PC-9 (cell line): ENCODE measurements around the gene PITRM1. TPM values are rescaled to one million over a fixed set of nuclear protein-coding genes. Genes with fewer than 3 reads are reported as not detected.
"Not testable (repeated sequence)": the region's sequence is repeated elsewhere in the genome, so short reads cannot be mapped to it uniquely, and the experiment has no call there.

ENCODE experiments used
- BruUV-seq: library from RNA; stranded (reverse); fragments of 400-500 nt; replicated peaks from 2 replicates; lab custom pipeline; 2021; lab: Mats Ljungman, UMichigan
- CTCF ChIA-PET: fragments of 300-600 bp; sonication (Branson Sonifier 250); formaldehyde crosslinking; loops from one replicate; lab custom pipeline; 2022; ENCODE audit warnings: antibody characterized with exemption; lab: Charles Lee
- POLR2A ChIA-PET: fragments of 300-600 bp; sonication (Branson Sonifier 250); formaldehyde crosslinking; loops from one replicate; lab custom pipeline; 2022; ENCODE audit warnings: antibody characterized with exemption; ENCODE audit not compliant: unreplicated experiment; lab: Charles Lee
- DNase-seq, 2 experiments: peaks; one replicate each; pipeline versions ENCODE4 v3.0.0 to v3.0.0-alpha.2; 2015 to 2022; ENCODE audit warnings: mixed read lengths in 1 of 2
- H2AFZ ChIP-seq: fragments of 200-600 bp; sonication (generic); 2 replicates; pipeline ENCODE4 v1.8.1; 2017; ENCODE audit warnings: antibody characterized with exemption
- H3F3A ChIP-seq: fragments of 200-600 bp; sonication (generic); 2 replicates; pipeline ENCODE4 v1.8.1; 2017; ENCODE audit warnings: antibody characterized with exemption, mild to moderate bottlenecking, low read depth; ENCODE audit not compliant: insufficient read depth
- H3K27ac ChIP-seq: fragments of 200-600 bp; sonication (generic); 2 replicates; pipeline ENCODE4 v1.6.1; 2016; ENCODE audit warnings: mixed run types
- H3K27me3 ChIP-seq: fragments of 200-600 bp; sonication (generic); 2 replicates; pipeline ENCODE4 v1.6.1; 2016; ENCODE audit warnings: low read depth, mixed run types; ENCODE audit not compliant: insufficient read depth
- H3K36me3 ChIP-seq: fragments of 200-600 bp; sonication (generic); 2 replicates; pipeline ENCODE4 v1.6.1; 2016; ENCODE audit warnings: low read depth, mixed run types
- H3K4me1 ChIP-seq: fragments of 200-600 bp; sonication (generic); replicated peaks from 2 replicates; pipeline ENCODE4 v1.6.1; 2016; ENCODE audit warnings: mixed run types; ENCODE audit not compliant: insufficient read depth
- H3K4me2 ChIP-seq: fragments of 200-600 bp; sonication (generic); 2 replicates; pipeline ENCODE4 v1.6.1; 2017; ENCODE audit warnings: mixed run types
- H3K4me3 ChIP-seq: fragments of 200-600 bp; sonication (generic); 2 replicates; pipeline ENCODE4 v1.6.1; 2016; ENCODE audit warnings: mixed run types
- H3K79me2 ChIP-seq: fragments of 200-600 bp; sonication (generic); 2 replicates; pipeline ENCODE4 v1.6.1; 2017; ENCODE audit warnings: low read depth, mixed run types
- H3K9me2 ChIP-seq: fragments of 200-600 bp; sonication (generic); 2 replicates; pipeline ENCODE4 v1.8.1; 2017; ENCODE audit warnings: mild to moderate bottlenecking; ENCODE audit not compliant: insufficient read depth
- H3K9me3 ChIP-seq: fragments of 200-600 bp; sonication (generic); 2 replicates; pipeline ENCODE4 v1.8.1; 2016; ENCODE audit warnings: low read depth; ENCODE audit not compliant: insufficient read depth
- H4K20me1 ChIP-seq: fragments of 200-600 bp; sonication (generic); 2 replicates; pipeline ENCODE4 v1.8.1; 2017; ENCODE audit not compliant: insufficient read depth
- CTCF ChIP-seq: fragments of 200-600 bp; sonication (generic); conservative IDR thresholded peaks from 2 replicates; pipeline ENCODE4 v1.6.1; 2017; ENCODE audit warnings: mixed run types, antibody characterized with exemption, mild to moderate bottlenecking, moderate library complexity
- EZH2 ChIP-seq: fragments of 200-600 bp; sonication (generic); IDR thresholded peaks from 2 replicates; pipeline ENCODE4 v1.8.0; 2017; ENCODE audit warnings: antibody characterized with exemption, low read depth
- intact Hi-C: fragments of 100-400 bp; cut with micrococcal nuclease; formaldehyde crosslinking; loops from one replicate; pipeline ENCODE4 v1.10.0; 2022; ENCODE audit not compliant: unreplicated experiment
- total RNA-seq: library from RNA; stranded (reverse); gene quantifications from 2 replicates; pipeline ENCODE4 v1.2.3, GENCODE V29; 2021

PITRM1 gene
- total RNA-seq, 1 experiment from 2014 or later = 124 TPM

DNA sequence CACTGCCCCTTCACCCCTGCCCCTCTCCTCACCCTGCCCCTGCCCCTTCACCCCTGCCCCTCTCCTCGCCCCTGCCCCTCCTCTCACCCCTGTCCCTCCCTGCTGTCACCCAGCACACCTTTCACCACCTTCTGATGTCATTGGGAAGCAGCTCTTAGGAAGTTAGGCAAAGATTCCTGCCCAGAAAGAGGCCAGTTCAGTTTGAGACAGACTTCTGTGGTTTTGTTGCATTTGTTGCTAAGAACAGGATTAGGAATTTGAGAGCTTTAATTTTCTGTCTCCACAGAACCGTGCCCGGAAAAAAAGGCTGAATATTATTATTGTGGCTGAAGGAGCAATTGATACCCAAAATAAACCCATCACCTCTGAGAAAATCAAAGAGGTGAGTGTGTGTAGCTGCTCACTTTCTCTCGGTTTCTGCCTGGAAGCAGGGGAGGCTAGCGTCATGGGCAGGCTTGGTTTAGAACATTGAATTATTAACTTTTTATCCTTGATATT lies 65.6 kb downstream of the PITRM1 start:
- no peaks in the 10 kb centered on the region for H3K9me2 ChIP-seq
- no peak overlapping the region for H3K4me3 ChIP-seq
- H3K79me2 ChIP-seq = no peaks in the 10 kb centered on the region
- intact Hi-C loops = loop anchor here (1.0 to 2.0 kb wide), 4 partner anchors 12 to 60 kb away; no protein-coding TSS in a partner anchor
- H3K36me3 ChIP-seq = no peaks in the 10 kb centered on the region
- DNase-seq = no peak
- peaks cover 7% of the 10 kb centered on the region; the same call in 1 of the 2 replicates for H4K20me1 ChIP-seq
- no peak overlapping the region for H3K4me2 ChIP-seq
- H3K4me1 ChIP-seq = no peaks in the 10 kb centered on the region
- no peak overlapping the region for H2AFZ ChIP-seq
- no peak overlapping the region for H3K27ac ChIP-seq
- no peaks in the 10 kb centered on the region for H3K27me3 ChIP-seq
- peaks cover 4% of the 10 kb centered on the region; the same call in 1 of the 2 replicates for H3F3A ChIP-seq
- TF ChIP-seq CTCF (no peak), EZH2 (no peak)
- BruUV-seq = TSS peak; percentile 65
- ChIA-PET CTCF (no interaction called here), POLR2A (interaction anchor here (0.6 to 0.7 kb wide), 3 partner anchors 12 to 92 kb away, joined by 3 to 6 read pairs (median 5); no protein-coding TSS in a partner anchor)
- no peaks in the 10 kb centered on the region for H3K9me3 ChIP-seq

GRCh38 chr10:3106328-3106727 lies 66.3 kb downstream of the PITRM1 start:
- H3K79me2 ChIP-seq, H3K27ac ChIP-seq, POLR2A ChIA-PET, DNase-seq, H3F3A ChIP-seq, H3K9me2 ChIP-seq, H3K9me3 ChIP-seq, CTCF ChIA-PET, H3K4me1 ChIP-seq, H3K4me3 ChIP-seq, H2AFZ ChIP-seq, H4K20me1 ChIP-seq, H3K4me2 ChIP-seq, BruUV-seq, H3K27me3 ChIP-seq, H3K36me3 ChIP-seq: not testable (repeated sequence)
- intact Hi-C loops = loop anchor here (2.0 kb wide), 1 partner anchor 60 kb away; no protein-coding TSS in a partner anchor

DNA sequence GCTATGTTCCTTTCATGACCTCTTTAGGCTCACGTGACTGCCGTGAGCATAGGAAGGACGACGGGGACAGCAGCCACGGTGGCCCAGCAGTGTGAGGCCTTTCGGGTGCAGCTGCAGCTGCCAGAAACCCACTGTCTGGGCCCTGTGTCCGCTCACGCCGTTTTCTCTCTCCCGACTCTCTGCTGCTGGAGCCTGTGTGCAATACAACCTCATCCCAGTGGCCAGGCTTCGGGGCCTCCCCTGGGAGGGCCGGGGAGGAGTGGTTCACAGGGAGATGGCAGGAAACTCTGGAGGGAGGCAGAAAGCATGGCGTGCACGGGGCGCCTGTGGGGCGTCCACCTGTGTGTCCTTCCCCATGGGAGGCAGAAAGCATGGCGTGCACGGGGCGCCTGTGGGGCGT lies 66.7 kb downstream of the PITRM1 start:
- H3K9me3 ChIP-seq = no peaks in the 10 kb centered on the region
- no peaks in the 10 kb centered on the region for H3K79me2 ChIP-seq
- intact Hi-C loops = loop anchor here (2.0 kb wide), 1 partner anchor 59 kb away; no protein-coding TSS in a partner anchor
- ChIA-PET POLR2A (no interaction called here), CTCF (no interaction called here)
- H3K9me2 ChIP-seq = no peaks in the 10 kb centered on the region
- DNase-seq = no peak
- peaks cover 5% of the 10 kb centered on the region; the same call in 1 of the 2 replicates for H4K20me1 ChIP-seq
- H3K4me1 ChIP-seq = no peaks in the 10 kb centered on the region
- BruUV-seq = no TSS peak
- H3K27me3 ChIP-seq = no peaks in the 10 kb centered on the region
- H3K36me3 ChIP-seq = no peaks in the 10 kb centered on the region
- H3K27ac ChIP-seq = no peak overlapping the region
- no peak overlapping the region for H2AFZ ChIP-seq
- H3K4me2 ChIP-seq = no peak overlapping the region
- TF ChIP-seq EZH2 = no peak
- peaks cover 4% of the 10 kb centered on the region; the same call in 1 of the 2 replicates for H3F3A ChIP-seq
- H3K4me3 ChIP-seq = no peak overlapping the region

GRCh38 chr10:3105166-3105565 lies 67.4 kb downstream of the PITRM1 start:
- H4K20me1 ChIP-seq = no peaks in the 10 kb centered on the region
- ChIA-PET POLR2A (no interaction called here), CTCF (no interaction called here)
- no peak overlapping the region for H2AFZ ChIP-seq
- H3K4me3 ChIP-seq = no peak overlapping the region
- no peak for DNase-seq
- no peaks in the 10 kb centered on the region for H3K9me2 ChIP-seq
- intact Hi-C loops = no loop called here
- H3K9me3 ChIP-seq = no peaks in the 10 kb centered on the region
- no peaks in the 10 kb centered on the region for H3K36me3 ChIP-seq
- no peaks in the 10 kb centered on the region for H3K27me3 ChIP-seq
- no peaks in the 10 kb centered on the region for H3K79me2 ChIP-seq
- BruUV-seq = no TSS peak
- no peak overlapping the region for H3K4me2 ChIP-seq
- TF ChIP-seq CTCF = no peak
- H3F3A ChIP-seq = no peaks in the 10 kb centered on the region
- H3K4me1 ChIP-seq = no peaks in the 10 kb centered on the region
- H3K27ac ChIP-seq = no peak overlapping the region
